Stimulated activated naive CD8-positive, alpha-beta T cell treated with anti-CD3 and anti-CD28 coated beads, Interleukin-15, Interleukin-2, amounts not matched to agents 100 ng/mL and 50 ng/mL, for 24 hours (primary cell): ENCODE results near the gene ZNF483.

Experiments used
- H3K27ac Mint-ChIP-seq: one replicate; pipeline ENCODE4 v1.8.0; 2021; ENCODE audit warnings: mild to moderate bottlenecking, mixed read lengths
- H3K27me3 Mint-ChIP-seq: one replicate; pipeline ENCODE4 v1.8.0; 2021; ENCODE audit warnings: mixed read lengths
- H3K36me3 Mint-ChIP-seq: one replicate; pipeline ENCODE4 v1.8.0; 2021; ENCODE audit warnings: low read depth, mixed read lengths
- H3K4me1 Mint-ChIP-seq: one replicate; pipeline ENCODE4 v1.8.0; 2021; ENCODE audit warnings: low read depth, mixed read lengths
- H3K4me3 Mint-ChIP-seq: one replicate; pipeline ENCODE4 v1.8.0; 2021; ENCODE audit warnings: mild to moderate bottlenecking, mixed read lengths
- H3K9me3 Mint-ChIP-seq: one replicate; pipeline ENCODE4 v1.8.0; 2021; ENCODE audit warnings: mixed read lengths

Gene ZNF483

GRCh38 chr9:111586378-111586777 lies 61.4 kb downstream of the ZNF483 start:
- Mint-ChIP-seq H3K9me3 (no peaks in the 10 kb centered on the region), H3K27me3 (peaks cover 8% of the 10 kb centered on the region), H3K4me3 (no peak overlapping the region), H3K4me1 (no peaks in the 10 kb centered on the region), H3K27ac (no peak overlapping the region), H3K36me3 (no peaks in the 10 kb centered on the region)

DNA sequence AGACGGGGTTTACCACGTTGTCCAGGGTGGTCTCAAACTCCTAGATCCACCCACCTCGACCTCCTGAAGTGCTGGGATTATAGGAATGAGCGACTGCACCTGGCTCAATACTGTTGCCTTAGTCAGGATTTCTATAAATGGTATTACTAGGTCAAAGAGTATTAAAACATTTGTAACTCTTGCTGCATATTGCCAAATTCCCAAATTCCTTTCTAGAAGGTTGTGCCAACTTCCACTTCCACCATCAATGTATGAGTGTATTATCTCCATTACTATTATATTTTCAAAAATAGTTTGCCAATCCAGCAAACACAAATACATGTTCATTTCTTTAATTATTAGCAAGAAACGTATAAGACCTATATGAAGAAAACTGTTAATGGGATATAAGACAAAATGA lies 63.9 kb downstream of the ZNF483 start:
- Mint-ChIP-seq H3K36me3 (no peaks in the 10 kb centered on the region), H3K27ac (no peak overlapping the region), H3K4me1 (no peaks in the 10 kb centered on the region), H3K27me3 (peaks cover 8% of the 10 kb centered on the region), H3K4me3 (no peak overlapping the region), H3K9me3 (no peaks in the 10 kb centered on the region)

DNA sequence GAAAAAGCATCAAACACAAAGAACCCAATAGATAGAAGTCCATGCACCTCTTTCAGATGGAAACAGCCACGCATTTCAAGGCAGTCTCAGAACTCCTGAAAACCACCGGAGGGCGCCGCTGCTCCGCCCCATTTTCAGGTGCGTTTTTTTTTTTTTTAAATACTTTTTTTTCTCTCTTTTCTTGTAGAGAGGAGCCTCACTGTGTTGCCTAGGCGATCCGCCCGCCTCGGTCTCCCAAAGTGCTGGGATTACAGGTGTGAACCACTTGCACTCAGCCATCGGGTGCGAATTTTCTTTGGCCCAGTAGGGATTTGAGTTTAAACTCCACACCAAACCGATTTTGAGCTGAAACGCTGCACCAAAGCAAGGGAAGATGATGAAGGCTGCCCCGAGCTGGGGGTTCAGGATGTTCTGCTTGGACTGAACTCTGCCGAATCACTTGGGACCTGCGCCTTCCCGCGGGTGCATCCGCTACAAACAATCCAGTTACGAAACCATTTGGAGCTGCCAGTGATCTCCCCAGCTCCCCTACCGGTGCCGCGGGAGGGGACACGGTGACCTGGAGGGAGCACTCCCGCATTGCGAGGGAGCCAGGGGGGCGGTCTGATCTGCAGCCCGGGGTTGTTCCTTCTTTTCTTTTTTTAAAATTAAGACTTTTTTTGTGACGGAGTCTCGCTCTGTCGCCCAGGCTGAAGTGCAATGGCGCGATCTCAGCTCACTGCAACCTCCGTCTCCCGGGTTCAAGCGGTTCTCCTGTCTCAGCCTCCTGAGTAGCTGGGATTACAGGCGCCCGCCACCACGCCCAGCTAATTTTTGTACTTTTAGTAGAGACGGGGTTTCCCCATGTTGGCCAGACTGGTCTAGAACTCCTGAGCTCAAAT lies 73.1 kb downstream of the ZNF483 start:
- H3K9me3 Mint-ChIP-seq, result no peaks in the 10 kb centered on the region
- peaks cover 45% of the 10 kb centered on the region for H3K27me3 Mint-ChIP-seq
- H3K4me1 Mint-ChIP-seq, result peaks cover 13% of the 10 kb centered on the region
- H3K27ac Mint-ChIP-seq, result no peak overlapping the region
- H3K36me3 Mint-ChIP-seq, result no peaks in the 10 kb centered on the region
- H3K4me3 Mint-ChIP-seq, result peak overlapping the region; percentile 84

DNA sequence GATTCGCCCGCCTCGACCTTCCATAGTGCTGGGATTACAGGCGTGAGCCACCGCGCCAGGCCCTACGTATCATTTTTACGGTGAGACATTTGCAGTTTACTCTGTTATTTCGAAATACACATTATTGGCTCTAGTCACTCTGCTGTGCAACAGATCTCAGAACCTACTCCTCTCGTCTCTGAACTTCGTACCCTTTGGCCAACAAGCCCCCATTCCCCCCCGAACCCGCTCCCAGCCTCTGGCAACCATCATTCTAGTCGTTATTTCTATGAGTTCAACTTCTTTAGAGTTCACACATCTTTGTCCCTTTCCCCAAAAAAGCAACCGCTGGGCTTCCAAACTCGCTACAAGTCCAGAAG lies 73.7 kb downstream of the ZNF483 start:
- Mint-ChIP-seq H3K27ac (no peak overlapping the region), H3K4me3 (peak overlapping the region; percentile 84), H3K36me3 (no peaks in the 10 kb centered on the region), H3K4me1 (peaks cover 13% of the 10 kb centered on the region), H3K9me3 (no peaks in the 10 kb centered on the region), H3K27me3 (peaks cover 45% of the 10 kb centered on the region)

GRCh38 chr9:111599092-111599954 lies 74.3 kb downstream of the ZNF483 start, which contains the start of gene PTGR1:
PTGR1 (minus strand) TSS chr9:111599647; CDS start chr9:111597422, 2,225 bp downstream.
- H3K4me3 Mint-ChIP-seq, result peak within 1 kb of the TSS; percentile 84
- no peaks in the 10 kb centered on the region for H3K9me3 Mint-ChIP-seq
- no peaks in the 10 kb centered on the region for H3K36me3 Mint-ChIP-seq
- no peak within 1 kb of the TSS for H3K27ac Mint-ChIP-seq
- H3K4me1 Mint-ChIP-seq, result peaks cover 13% of the 10 kb centered on the region
- peaks cover 45% of the 10 kb centered on the region for H3K27me3 Mint-ChIP-seq

GRCh38 chr9:111599955-111600343 lies 75.0 kb downstream of the ZNF483 start:
- Mint-ChIP-seq H3K4me3 (peak overlapping the region; percentile 84), H3K4me1 (peaks cover 13% of the 10 kb centered on the region), H3K9me3 (no peaks in the 10 kb centered on the region), H3K27ac (no peak overlapping the region), H3K27me3 (peaks cover 45% of the 10 kb centered on the region), H3K36me3 (no peaks in the 10 kb centered on the region)

DNA sequence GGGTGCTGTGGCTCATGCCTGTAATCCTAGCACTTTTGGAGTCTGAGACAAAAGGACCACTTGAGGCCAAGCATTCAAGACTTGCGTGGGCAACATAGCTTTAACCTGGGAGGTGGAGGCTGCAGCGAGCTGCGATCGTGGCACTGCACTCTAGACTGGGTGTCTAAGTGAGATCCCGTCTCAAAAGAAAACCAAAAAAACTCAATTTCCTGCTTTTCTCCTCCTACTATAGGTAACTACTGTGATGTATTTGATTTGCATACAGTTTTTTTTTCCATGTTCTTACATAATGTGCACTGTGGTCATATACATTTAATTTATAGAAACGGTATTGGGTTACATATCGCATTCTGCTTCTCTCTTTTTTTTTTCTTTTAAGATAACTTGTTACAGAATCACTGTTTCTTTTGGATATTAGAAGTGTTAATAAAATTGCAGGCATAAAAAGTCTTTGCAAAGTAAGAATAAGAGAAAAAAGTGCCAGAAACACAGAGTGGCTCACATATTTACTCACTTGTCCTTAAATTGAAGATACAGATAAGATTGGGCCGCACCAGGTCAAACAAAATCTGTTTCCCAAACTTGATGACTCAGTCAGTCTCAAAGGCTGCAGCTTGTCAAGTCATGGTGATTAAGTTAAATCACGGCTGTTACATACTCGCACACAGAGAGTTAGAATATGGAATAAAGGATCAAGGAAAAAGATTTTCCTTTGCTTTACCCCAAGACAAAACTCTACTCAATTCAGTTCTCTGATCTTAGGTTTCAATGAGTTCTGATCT lies 76.4 kb downstream of the ZNF483 start:
- Mint-ChIP-seq H3K9me3 (no peaks in the 10 kb centered on the region), H3K27ac (no peak overlapping the region), H3K36me3 (no peaks in the 10 kb centered on the region), H3K4me1 (peaks cover 13% of the 10 kb centered on the region), H3K27me3 (peaks cover 51% of the 10 kb centered on the region), H3K4me3 (no peak overlapping the region)

- no peak overlapping the region for H3K27ac Mint-ChIP-seq
- no peaks in the 10 kb centered on the region for H3K36me3 Mint-ChIP-seq
- H3K4me1 Mint-ChIP-seq, result peaks cover 10% of the 10 kb centered on the region
- peaks cover 39% of the 10 kb centered on the region for H3K27me3 Mint-ChIP-seq
- H3K4me3 Mint-ChIP-seq, result no peak overlapping the region
- no peaks in the 10 kb centered on the region for H3K9me3 Mint-ChIP-seq
These were observed 78.1 kb downstream of the ZNF483 start for GRCh38 chr9:111603041-111603440.

DNA sequence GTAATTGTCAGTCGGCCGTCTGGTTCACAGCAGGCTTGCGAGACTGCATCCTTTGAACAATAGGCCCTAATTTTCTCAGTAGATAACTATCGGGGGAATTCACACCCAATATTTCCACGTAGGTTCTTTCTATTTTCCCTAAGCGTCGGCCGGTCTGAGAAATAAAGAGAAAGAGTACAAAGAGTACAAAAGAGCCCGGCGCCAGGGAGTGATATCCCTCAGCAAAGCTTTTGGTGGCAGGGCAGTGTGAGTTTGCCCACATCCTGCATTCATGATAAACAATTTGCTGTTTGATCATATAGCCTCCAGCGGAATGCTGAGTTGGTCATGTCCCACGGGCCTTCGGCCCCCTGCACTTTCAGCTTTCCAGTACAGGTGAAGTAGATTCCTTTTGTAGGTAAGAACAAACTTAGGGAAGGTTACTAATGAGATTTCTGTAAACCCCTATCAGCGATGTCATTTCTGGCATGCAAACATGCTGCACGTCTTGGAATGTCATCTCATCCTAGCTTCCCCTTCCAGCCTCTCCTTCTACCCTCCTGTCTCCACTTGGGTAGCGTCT lies 79.2 kb downstream of the ZNF483 start:
- Mint-ChIP-seq H3K36me3 (no peaks in the 10 kb centered on the region), H3K4me3 (no peak overlapping the region), H3K27me3 (peaks cover 39% of the 10 kb centered on the region), H3K9me3 (no peaks in the 10 kb centered on the region), H3K4me1 (peaks cover 3% of the 10 kb centered on the region), H3K27ac (no peak overlapping the region)

DNA sequence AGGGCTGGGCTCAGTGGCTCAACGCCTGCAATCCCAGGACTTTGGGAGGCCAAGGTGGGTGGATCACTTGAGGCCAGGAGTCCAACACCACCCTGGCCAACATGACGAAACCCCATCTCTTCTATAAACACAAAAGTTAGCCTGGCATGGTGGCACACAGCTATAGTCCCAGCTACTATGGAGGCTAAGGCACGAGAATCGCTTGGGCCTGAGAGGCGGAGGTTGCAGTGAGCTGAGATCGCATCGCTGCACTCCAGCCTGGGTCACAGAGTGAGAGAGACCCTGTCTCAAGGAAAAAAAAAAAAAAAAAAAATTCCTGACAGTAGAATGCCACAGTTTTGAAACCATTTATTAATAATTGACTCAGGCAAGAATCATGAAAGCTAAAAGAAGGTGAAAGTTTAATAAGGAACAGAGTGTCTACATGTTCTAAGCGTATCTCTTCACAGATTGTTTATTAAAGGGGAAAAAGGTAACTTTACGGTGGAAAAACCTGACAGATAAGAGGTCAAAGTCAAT lies 80.1 kb downstream of the ZNF483 start:
- no peaks in the 10 kb centered on the region for H3K9me3 Mint-ChIP-seq
- no peaks in the 10 kb centered on the region for H3K36me3 Mint-ChIP-seq
- no peak overlapping the region for H3K4me3 Mint-ChIP-seq
- no peaks in the 10 kb centered on the region for H3K4me1 Mint-ChIP-seq
- no peak overlapping the region for H3K27ac Mint-ChIP-seq
- peaks cover 34% of the 10 kb centered on the region for H3K27me3 Mint-ChIP-seq

DNA sequence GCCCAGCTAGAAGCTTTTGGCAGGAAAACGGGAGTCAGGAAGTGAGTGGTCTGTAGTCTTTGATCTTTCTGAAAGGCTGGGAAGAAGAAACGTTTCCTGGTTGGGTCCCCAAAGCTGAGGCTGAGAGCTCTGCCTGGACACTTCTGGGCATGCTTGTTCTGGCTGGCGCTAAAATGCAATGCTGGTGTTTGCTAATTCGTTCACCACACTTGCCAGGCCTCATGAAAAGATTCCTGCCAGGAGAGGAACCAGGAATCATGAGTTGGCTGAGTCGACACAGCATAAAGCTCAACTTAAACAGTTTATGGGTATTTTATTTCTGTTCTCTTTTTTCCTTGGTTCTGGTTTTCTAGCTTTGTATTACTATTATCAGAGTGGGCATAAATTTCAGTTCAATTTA lies 85.2 kb downstream of the ZNF483 start:
- Mint-ChIP-seq H3K36me3 (no peaks in the 10 kb centered on the region), H3K9me3 (no peaks in the 10 kb centered on the region), H3K27me3 (peaks cover 37% of the 10 kb centered on the region), H3K27ac (no peak overlapping the region), H3K4me1 (no peaks in the 10 kb centered on the region), H3K4me3 (no peak overlapping the region)

DNA sequence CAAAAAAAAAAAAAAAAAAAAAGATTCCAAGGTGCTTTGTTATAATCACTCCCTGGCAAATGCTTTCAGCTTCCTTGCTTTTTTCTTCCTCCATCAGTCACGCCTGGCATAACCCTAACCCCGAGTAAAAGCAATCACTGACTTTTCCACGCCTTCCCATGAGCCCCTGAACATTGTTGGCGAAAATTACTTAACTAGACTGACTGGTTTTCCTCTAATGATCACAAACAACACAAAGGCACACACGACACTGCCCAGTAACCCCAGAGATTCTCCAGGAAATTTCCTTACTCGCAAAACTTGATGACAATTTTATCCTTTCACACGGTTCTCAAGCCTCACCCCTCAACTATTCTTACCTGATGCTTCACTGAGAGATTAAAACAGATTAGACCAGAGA lies 85.9 kb downstream of the ZNF483 start:
- Mint-ChIP-seq H3K36me3 (no peaks in the 10 kb centered on the region), H3K4me1 (no peaks in the 10 kb centered on the region), H3K9me3 (no peaks in the 10 kb centered on the region), H3K27me3 (peaks cover 32% of the 10 kb centered on the region), H3K4me3 (no peak overlapping the region), H3K27ac (no peak overlapping the region)

DNA sequence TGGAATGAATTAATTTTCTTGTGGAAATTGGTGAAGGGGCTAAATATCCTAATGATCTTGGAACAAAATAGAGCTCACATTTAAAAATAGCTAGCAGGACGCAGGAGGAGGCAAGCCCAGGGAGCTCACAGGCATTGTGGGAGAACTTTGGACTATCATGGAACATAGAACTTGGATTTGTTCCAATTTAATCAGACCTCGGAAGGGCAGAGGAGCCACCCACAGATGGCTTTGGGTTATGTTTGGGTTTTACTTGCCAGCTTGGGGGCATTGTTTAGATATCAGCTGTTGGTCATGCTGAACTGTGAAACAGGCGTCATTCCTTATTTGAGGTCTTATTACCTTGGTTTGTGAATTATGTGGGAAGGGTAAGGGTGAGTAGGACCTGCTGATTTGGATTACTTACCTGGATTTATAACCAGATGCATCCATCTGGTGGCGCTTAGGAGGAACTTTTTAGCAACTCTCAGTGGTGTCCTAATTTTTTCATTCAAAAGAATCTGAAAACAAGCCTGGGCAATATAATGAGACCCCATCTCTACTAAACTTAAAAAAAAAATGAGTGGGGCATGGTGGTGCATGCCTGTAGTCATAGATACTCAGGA lies 88.6 kb downstream of the ZNF483 start:
- no peak overlapping the region for H3K27ac Mint-ChIP-seq
- H3K9me3 Mint-ChIP-seq, result no peaks in the 10 kb centered on the region
- H3K36me3 Mint-ChIP-seq, result no peaks in the 10 kb centered on the region
- no peak overlapping the region for H3K4me3 Mint-ChIP-seq
- H3K27me3 Mint-ChIP-seq, result peaks cover 36% of the 10 kb centered on the region
- H3K4me1 Mint-ChIP-seq, result no peaks in the 10 kb centered on the region

DNA sequence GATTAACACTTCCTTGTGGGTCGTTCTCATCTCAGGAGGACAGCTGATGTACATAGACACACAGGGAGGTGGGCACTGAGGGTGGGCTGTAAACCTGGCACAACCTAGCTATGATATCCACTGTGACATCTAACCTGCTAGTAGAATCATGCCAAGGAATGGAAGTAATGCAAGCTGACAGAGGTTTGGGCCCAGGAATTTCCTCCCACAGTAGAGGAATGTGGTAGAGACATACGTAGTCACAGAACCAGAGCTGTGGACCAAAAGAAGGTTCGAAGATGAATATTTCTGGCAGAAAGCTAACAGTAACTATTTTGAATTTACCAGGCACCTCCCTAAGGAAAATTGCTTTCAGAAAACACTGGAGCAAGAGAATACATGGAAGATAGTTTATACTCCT lies 90.9 kb downstream of the ZNF483 start:
- no peak overlapping the region for H3K27ac Mint-ChIP-seq
- H3K4me3 Mint-ChIP-seq, result no peak overlapping the region
- H3K27me3 Mint-ChIP-seq, result peaks cover 21% of the 10 kb centered on the region
- H3K9me3 Mint-ChIP-seq, result no peaks in the 10 kb centered on the region
- H3K36me3 Mint-ChIP-seq, result no peaks in the 10 kb centered on the region
- H3K4me1 Mint-ChIP-seq, result no peaks in the 10 kb centered on the region
